ENCODE measurements around the gene ELF4. TPM values are rescaled to one million over a fixed set of nuclear protein-coding genes. Genes with fewer than 3 reads are reported as not detected.

Gene ELF4
- total and polyA plus RNA-seq, 2 donors from 2014 or later: 2.6 to 18.0 TPM

DNA sequence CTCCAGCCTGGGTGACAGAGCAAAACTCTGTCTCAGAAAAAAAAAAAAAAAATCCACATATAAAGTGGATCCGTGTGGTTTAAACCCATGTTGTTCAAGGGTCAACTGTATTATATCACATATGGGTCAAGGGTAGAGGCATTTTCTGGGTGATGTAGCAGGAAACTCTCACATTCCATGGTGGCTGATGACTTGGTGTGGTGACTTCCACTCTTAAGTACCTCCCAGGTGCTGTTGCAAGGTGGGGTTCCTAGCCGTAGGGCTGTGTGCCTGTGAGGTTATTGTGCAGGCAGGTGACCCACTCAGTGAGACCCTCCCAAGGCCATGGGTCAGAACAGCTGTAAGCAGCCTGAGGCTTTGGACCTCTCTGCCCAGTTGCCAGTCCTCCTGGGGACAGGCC lies 17.0 kb downstream of the ELF4 start:
- Histone ChIP-seq H3K27ac (ENCODE audit: low read depth in 2 of 2, low read length in 2 of 2) (no peak overlapping the region), H3K4me3 (ENCODE audit: low read length in 3 of 3) (no peak overlapping the region), H3K27me3 (ENCODE audit: control insufficient read depth, insufficient read depth, low read length) (no peaks in the 10 kb centered on the region), H3K36me3 (ENCODE audit: control insufficient read depth in 2 of 3, insufficient read depth in 3 of 3, low read length in 3 of 3) (no peaks in the 10 kb centered on the region), H3K9ac (ENCODE audit: low read length in 3 of 3) (no peak overlapping the region), H3K4me1 (ENCODE audit: control insufficient read depth in 2 of 3, insufficient read depth in 2 of 3, low read depth in 1 of 3, low read length in 3 of 3) (peaks cover 0 to 4% (median 0%) of the 10 kb centered on the region in 3 donors), H3K9me3 (ENCODE audit: control insufficient read depth in 2 of 3, insufficient read depth in 1 of 3, low read length in 3 of 3) (no peaks in the 10 kb centered on the region)
- TF ChIP-seq CTCF (IDR thresholded peaks at IDR 0.05; ENCODE audit: borderline replicate concordance, extremely low read depth, insufficient read depth): no peak
- DNase-seq (no peak), FAIRE-seq (no peak)
- intact Hi-C loops (cut with DNase I): no loop called here

DNA sequence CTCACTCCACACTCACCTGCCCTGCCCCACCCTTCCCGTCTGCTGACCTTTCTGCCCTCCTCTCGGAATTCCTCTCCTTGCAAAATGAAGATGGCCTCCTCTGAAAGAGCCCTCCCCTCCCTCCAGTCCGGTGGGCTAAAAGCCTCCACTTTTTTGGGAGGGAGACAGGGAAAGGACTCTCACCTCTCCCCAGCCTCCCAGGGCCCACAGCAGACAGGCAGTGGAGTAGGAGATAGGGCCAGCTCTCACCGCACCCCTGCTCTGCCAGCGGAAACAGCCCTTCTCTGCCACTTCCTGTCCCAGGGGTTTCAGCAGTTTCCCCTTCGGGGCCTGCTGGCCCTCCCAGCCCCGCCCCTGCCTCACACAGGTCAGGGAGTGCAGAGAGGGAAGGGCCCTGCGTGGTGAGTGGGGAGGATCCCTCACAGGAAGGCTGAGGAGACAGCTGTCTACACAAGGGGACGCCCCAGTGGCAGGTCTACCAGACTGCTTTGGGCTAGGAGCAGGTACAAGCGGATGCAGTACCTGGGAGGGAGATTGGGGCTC lies 18.2 kb downstream of the ELF4 start:
- H3K9ac ChIP-seq (ENCODE audit: low read length in 3 of 3): no peak overlapping the region

GRCh38 chrX:130090364-130090763 lies 19.9 kb downstream of the ELF4 start:
- H3K4me1 ChIP-seq (ENCODE audit: control insufficient read depth in 2 of 3, insufficient read depth in 2 of 3, low read depth in 1 of 3, low read length in 3 of 3): peaks cover 0 to 6% (median 0%) of the 10 kb centered on the region in 3 donors
- H3K9me3 ChIP-seq (ENCODE audit: control insufficient read depth in 2 of 3, insufficient read depth in 1 of 3, low read length in 3 of 3): no peaks in the 10 kb centered on the region
- intact Hi-C loops (cut with DNase I): no loop called here
- H3K27me3 ChIP-seq (ENCODE audit: control insufficient read depth, insufficient read depth, low read length): no peaks in the 10 kb centered on the region
- no peak overlapping the region for H3K27ac ChIP-seq (ENCODE audit: low read depth in 2 of 2, low read length in 2 of 2)
- TF ChIP-seq CTCF (IDR thresholded peaks at IDR 0.05; ENCODE audit: borderline replicate concordance, extremely low read depth, insufficient read depth): no peak
- FAIRE-seq (no peak), DNase-seq (peak in 1 of 5 donors; percentile 18)
- no peak overlapping the region for H3K9ac ChIP-seq (ENCODE audit: low read length in 3 of 3)
- no peak overlapping the region for H3K4me3 ChIP-seq (ENCODE audit: low read length in 3 of 3)
- no peaks in the 10 kb centered on the region for H3K36me3 ChIP-seq (ENCODE audit: control insufficient read depth in 2 of 3, insufficient read depth in 3 of 3, low read length in 3 of 3)

More for the DNA sequence above, 18.2 kb downstream of the ELF4 start:
- Histone ChIP-seq H3K4me3 (ENCODE audit: low read length in 3 of 3) (no peak overlapping the region), H3K4me1 (ENCODE audit: control insufficient read depth in 2 of 3, insufficient read depth in 2 of 3, low read depth in 1 of 3, low read length in 3 of 3) (no peaks in the 10 kb centered on the region), H3K9me3 (ENCODE audit: control insufficient read depth in 2 of 3, insufficient read depth in 1 of 3, low read length in 3 of 3) (no peaks in the 10 kb centered on the region), H3K27ac (ENCODE audit: low read depth in 2 of 2, low read length in 2 of 2) (peak overlapping the region in 1 of 2 donors; percentile 24), H3K36me3 (ENCODE audit: control insufficient read depth in 2 of 3, insufficient read depth in 3 of 3, low read length in 3 of 3) (no peaks in the 10 kb centered on the region), H3K27me3 (ENCODE audit: control insufficient read depth, insufficient read depth, low read length) (no peaks in the 10 kb centered on the region)
- DNase-seq: peak in 1 of 5 donors; percentile 88
- TF ChIP-seq CTCF (IDR thresholded peaks at IDR 0.05; ENCODE audit: borderline replicate concordance, extremely low read depth, insufficient read depth): no peak
- intact Hi-C loops (cut with DNase I): no loop called here
- no peak for FAIRE-seq
